Activated CD8-positive, alpha-beta T cell treated with anti-CD3 and anti-CD28 coated beads for 36 hours (primary cell): ENCODE measurements around the gene TMTC4. TPM values are rescaled to one million over a fixed set of nuclear protein-coding genes. Genes with fewer than 3 reads are reported as not detected.
"Not testable (repeated sequence)": the region's sequence is repeated elsewhere in the genome, so short reads cannot be mapped to it uniquely, and the experiment has no call there.

ENCODE experiments used
- ATAC-seq: fragments of 200-7000 bp; cut with Tn5 transposase; one replicate; pipeline ENCODE4 v1.10.0; 2021; ENCODE audit warnings: mild to moderate bottlenecking, moderate library complexity
- CTCF ChIA-PET: fragments of 350-600 bp; sonication (Branson Sonifier 250); formaldehyde crosslinking; loops from one replicate; lab custom pipeline; 2021; ENCODE audit warnings: antibody characterized with exemption; lab: Charles Lee
- POLR2A ChIA-PET: fragments of 350-600 bp; sonication (Branson Sonifier 250); formaldehyde crosslinking; loops from one replicate; lab custom pipeline; 2021; ENCODE audit warnings: antibody characterized with exemption; lab: Charles Lee
- DNase-seq: peaks from one replicate; pipeline ENCODE4 v3.0.0-alpha.2; 2020
- H3K27ac Mint-ChIP-seq: one replicate; pipeline ENCODE4 v1.8.0; 2021; ENCODE audit warnings: mild to moderate bottlenecking, mixed read lengths
- H3K27me3 Mint-ChIP-seq: one replicate; pipeline ENCODE4 v1.8.0; 2021; ENCODE audit warnings: mixed read lengths
- H3K36me3 Mint-ChIP-seq: one replicate; pipeline ENCODE4 v1.8.0; 2021; ENCODE audit warnings: low read depth, mixed read lengths
- H3K4me1 Mint-ChIP-seq: one replicate; pipeline ENCODE4 v1.8.0; 2021; ENCODE audit warnings: low read depth, mixed read lengths
- H3K4me3 Mint-ChIP-seq: one replicate; pipeline ENCODE4 v1.8.0; 2021; ENCODE audit warnings: mild to moderate bottlenecking, moderate library complexity, mixed read lengths
- H3K9me3 Mint-ChIP-seq: one replicate; pipeline ENCODE4 v1.8.0; 2021; ENCODE audit warnings: mixed read lengths
- CTCF ChIP-seq: fragments of 200-600 bp; IDR thresholded peaks from one replicate; pipeline ENCODE4 v1.8.0; 2022; ENCODE audit warnings: antibody characterized with exemption, mild to moderate bottlenecking
- intact Hi-C: fragments of 100-400 bp; cut with micrococcal nuclease; formaldehyde crosslinking; loops from one replicate; pipeline ENCODE4 v1.10.0; 2022
- total RNA-seq, 2 experiments: library from RNA; stranded (reverse); gene quantifications; one replicate each; pipeline ENCODE4 v1.2.3, GENCODE V29; 2021

The TMTC4 gene
- total RNA-seq, 2 experiments from 2014 or later: 13.3 to 16.1 TPM

- peaks cover 2% of the 10 kb centered on the region for H3K27me3 Mint-ChIP-seq
- H3K4me3 Mint-ChIP-seq: no peak overlapping the region
- no peak for DNase-seq
- ChIA-PET POLR2A (no interaction called here), CTCF (no interaction called here)
- no peaks in the 10 kb centered on the region for H3K4me1 Mint-ChIP-seq
- no peak for TF ChIP-seq CTCF
- no peaks in the 10 kb centered on the region for H3K9me3 Mint-ChIP-seq
- no peak for ATAC-seq
- H3K36me3 Mint-ChIP-seq: no peaks in the 10 kb centered on the region
- intact Hi-C loops: no loop called here
- H3K27ac Mint-ChIP-seq: no peak overlapping the region
These were observed 39.9 kb upstream of the TMTC4 start for GRCh38 chr13:100714478-100714877.

- ChIA-PET CTCF (interaction anchor here (1.2 kb wide), 1 partner anchor 12 kb away, joined by 3 read pairs; no protein-coding TSS in a partner anchor), POLR2A (no interaction called here)
- intact Hi-C loops: no loop called here
- no peaks in the 10 kb centered on the region for H3K9me3 Mint-ChIP-seq
- no peak for ATAC-seq
- no peaks in the 10 kb centered on the region for H3K27me3 Mint-ChIP-seq
- no peak overlapping the region for H3K4me3 Mint-ChIP-seq
- H3K4me1 Mint-ChIP-seq: no peaks in the 10 kb centered on the region
- TF ChIP-seq CTCF: no peak
- H3K36me3 Mint-ChIP-seq: no peaks in the 10 kb centered on the region
- DNase-seq: no peak
- no peak overlapping the region for H3K27ac Mint-ChIP-seq
These were observed 35.6 kb upstream of the TMTC4 start for GRCh38 chr13:100710176-100710575.

- Mint-ChIP-seq H3K36me3 (no peaks in the 10 kb centered on the region), H3K27me3 (no peaks in the 10 kb centered on the region), H3K27ac (no peak overlapping the region), H3K4me3 (no peak overlapping the region), H3K9me3 (no peaks in the 10 kb centered on the region), H3K4me1 (no peaks in the 10 kb centered on the region)
- TF ChIP-seq CTCF: no peak
- ChIA-PET POLR2A (no interaction called here), CTCF (interaction anchor here (1.0 to 1.8 kb wide), 3 partner anchors 13 to 135 kb away, joined by 3 to 9 read pairs (median 3); no protein-coding TSS in a partner anchor)
- ATAC-seq (peak; percentile 39), DNase-seq (peak; percentile 12)
- intact Hi-C loops: no loop called here
These were observed 33.5 kb upstream of the TMTC4 start for GRCh38 chr13:100707818-100708740.

GRCh38 chr13:100698331-100698730 lies 23.7 kb upstream of the TMTC4 start:
- H3K27me3 Mint-ChIP-seq, POLR2A ChIA-PET, DNase-seq, CTCF ChIA-PET, H3K4me3 Mint-ChIP-seq, H3K36me3 Mint-ChIP-seq, H3K27ac Mint-ChIP-seq, intact Hi-C loops, H3K9me3 Mint-ChIP-seq, H3K4me1 Mint-ChIP-seq, ATAC-seq: not testable (repeated sequence)

GRCh38 chr13:100695509-100695773 lies 20.8 kb upstream of the TMTC4 start:
- DNase-seq (no peak), ATAC-seq (no peak)
- no peaks in the 10 kb centered on the region for H3K4me1 Mint-ChIP-seq
- no peaks in the 10 kb centered on the region for H3K9me3 Mint-ChIP-seq
- TF ChIP-seq CTCF: no peak
- CTCF ChIA-PET: no interaction called here
- no peak overlapping the region for H3K27ac Mint-ChIP-seq
- H3K4me3 Mint-ChIP-seq: no peak overlapping the region
- POLR2A ChIA-PET: no interaction called here
- peaks cover 8% of the 10 kb centered on the region for H3K27me3 Mint-ChIP-seq
- intact Hi-C loops: no loop called here
- H3K36me3 Mint-ChIP-seq: no peaks in the 10 kb centered on the region
